ENCODE data around the gene ATRN.

The ATRN gene

DNA sequence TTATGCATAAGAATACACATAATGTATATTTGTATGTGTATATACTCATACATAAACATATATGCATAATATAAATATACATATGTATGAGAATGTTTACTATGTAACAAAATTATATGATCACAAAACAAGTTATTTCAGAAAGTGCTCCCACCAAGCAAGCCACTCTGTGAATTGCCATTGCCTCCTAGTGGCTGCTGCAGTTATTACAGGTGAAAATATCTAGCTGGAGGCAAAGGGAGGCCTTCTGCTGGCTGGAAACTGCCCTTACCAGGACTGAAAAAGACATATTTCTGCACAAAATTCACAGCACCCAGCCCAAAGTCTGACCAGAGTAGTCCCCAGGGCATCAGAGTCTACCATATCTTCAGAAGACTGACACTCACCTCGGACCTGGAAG, 225.4 kb downstream of the ATRN start:
- DNase-seq (ENCODE audit: low spot score), result no peak

DNA sequence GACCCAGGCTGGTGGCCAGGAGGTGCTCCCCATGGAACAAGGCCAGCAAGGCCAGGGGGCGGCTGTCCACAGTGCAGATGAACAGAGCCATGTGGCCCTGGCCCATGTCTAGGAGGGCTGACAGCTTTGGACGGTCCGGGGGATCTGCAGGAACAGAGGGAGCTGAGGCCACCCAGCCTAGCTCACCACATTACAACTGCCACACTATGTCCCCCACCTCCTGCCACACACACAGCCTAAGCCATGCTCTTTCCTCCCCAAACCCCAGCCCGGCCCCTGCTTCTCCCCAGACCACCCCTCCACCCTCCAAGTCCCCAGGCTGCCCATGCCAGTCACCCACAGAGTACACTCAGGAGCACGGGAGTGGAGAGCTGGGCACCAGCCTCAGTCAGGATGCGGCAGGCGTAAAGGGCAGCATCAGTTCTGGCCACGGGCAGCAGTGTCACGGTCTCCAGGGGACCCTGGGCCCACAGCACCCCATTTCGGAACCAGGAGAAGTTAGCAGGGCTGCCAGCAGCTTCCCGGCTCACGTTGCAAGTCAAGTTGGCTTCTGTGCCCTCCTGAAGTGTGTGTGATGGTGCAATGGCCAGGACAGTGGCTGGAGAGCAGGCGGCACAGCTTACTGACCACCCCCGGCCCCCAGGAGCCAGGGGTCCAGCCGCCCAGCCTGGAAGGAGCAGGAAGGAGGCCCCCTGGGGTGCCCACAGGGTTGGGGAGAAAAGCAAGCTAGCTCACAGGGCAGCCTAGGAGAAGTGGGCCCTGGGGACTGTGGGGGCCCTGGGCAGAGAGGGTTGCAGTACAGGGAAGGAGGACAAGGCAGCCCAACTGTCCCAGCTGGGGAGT, 226.1 kb downstream of the ATRN start:
- no peak for DNase-seq (ENCODE audit: low spot score)

DNA sequence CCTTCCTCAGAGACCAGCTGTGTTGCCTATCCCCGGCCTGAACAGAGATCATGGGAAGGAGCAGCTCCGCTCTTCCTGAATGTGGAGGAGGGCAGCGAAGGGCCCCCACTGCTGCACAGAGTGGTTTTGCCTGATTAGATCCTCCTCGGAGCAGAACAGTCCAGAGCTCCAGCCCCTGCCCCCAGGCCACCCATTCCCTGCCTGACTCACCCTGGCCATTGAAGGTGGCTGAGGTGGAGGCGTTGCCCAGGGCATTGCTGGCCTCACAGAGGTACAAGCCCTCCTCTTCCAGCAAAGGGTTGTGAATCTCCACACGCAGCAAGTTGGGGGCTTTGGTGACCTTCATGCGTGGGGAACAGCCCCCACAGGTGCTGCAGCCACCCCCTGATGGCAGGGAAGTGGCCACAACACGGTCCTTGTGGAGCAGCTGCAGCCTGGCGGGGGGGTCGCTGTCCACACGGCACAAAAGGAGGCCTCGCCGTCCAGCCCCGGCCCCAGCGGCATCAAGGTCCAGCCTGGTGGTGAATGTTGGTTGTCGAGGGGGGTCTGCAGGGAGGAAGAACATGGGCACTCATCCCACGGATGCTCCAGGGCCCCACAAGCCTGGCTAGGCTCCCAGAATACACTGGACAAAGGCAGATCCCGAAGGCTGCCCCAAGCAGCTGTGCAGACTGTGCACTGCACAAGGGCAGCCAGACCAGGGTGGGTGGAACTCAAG, 226.9 kb downstream of the ATRN start:
- no peak for DNase-seq (ENCODE audit: low spot score)

DNA sequence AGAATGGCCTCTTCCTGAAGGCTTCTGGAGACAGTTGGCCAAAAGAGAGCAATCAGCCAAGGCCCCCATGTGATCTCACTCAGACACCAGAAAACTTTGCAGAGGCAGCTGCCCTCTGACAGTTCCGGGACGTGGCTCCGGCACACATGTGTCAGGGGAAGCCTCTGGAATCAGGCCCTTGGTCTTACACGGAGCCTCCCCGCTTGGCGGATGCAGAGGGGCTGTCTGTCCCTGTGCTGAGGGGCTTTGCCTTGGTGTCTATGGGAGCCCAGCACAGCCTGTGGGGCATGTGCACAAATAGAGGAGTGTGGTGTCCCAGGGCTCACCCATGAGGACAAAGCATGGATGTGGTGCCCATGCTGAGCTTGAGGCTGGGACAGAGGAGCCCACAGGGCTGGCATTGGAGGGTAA, 227.8 kb downstream of the ATRN start:
- DNase-seq (ENCODE audit: low spot score), result no peak

DNA sequence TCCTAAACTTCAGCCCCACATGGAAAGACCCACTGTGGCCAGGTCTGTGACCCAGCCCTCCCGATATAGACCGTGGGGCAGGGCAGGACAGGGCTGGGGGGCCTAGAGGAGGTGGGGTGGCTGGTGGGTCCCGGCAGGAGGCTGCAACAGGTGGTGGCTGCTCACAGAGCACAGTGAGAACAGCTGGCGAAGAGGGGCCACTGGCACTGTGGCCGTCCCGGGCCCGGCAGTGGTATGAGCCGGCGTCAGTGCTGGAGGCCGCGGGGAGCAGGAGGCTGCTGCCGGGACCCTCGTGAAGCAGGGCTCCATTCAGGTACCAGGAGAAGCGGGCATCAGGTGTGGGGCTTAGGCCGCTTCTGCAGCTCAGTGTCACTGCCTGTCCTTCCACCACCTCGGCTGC, 228.2 kb downstream of the ATRN start:
- DNase-seq (ENCODE audit: low spot score), result no peak

Data from Ammon's horn (tissue), 1 donor.